HG03039 (cell line): ENCODE measurements around the gene P4HA1.

Experiments
- ATAC-seq: cut with Tn5 transposase; IDR thresholded peaks from one replicate; pipeline ENCODE4 v1.9.1; 2021; ENCODE audit warnings: mild to moderate bottlenecking, moderate library complexity; ENCODE audit not compliant: unreplicated experiment

Gene P4HA1

GRCh38 chr10:73094986-73095480 lies 1.6 kb downstream of the P4HA1 start:
- ATAC-seq: no peak

DNA sequence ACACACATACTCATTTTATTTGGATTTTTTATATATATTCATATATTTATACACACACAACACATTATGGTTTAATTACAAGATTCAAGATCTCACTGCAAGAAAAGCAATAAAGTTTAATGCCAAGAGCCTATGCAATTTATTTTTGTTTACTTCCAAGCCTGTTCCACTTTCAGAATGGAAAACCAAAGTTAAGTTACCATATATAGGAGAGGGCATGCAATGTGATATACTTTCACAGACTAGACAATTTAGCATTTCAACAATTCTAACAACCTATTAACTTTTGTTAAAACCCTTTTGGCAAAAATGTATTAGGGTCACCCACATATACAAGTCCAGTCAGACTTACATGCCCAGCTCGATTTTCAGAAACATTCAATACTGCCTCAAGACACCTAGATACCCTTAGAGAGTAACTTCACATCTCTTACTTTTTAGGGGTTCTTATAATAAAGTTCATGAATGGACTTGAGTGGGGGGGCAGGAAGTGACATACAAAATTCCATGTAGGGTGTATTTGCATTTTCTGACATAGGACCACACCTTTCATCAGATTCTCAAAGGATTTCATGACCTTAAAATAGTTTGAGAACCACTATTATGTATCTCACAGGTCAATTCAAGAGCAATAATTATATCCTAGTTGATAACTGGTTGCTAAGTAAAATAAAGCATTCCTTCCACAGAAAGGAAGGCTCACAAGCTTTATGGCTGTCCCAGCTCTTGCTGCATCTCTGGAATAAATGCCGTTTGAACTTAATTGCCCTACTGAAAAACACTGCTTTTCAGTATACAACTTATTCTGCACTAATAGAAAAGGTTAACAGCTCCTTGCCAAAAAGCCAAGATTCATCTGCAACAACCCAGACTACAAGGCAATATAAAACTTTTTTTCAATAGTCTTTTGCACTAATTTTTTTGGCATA lies 2.5 kb downstream of the P4HA1 start:
- ATAC-seq: no peak

- no peak for ATAC-seq
These were observed 3.8 kb downstream of the P4HA1 start for GRCh38 chr10:73092830-73093229.

DNA sequence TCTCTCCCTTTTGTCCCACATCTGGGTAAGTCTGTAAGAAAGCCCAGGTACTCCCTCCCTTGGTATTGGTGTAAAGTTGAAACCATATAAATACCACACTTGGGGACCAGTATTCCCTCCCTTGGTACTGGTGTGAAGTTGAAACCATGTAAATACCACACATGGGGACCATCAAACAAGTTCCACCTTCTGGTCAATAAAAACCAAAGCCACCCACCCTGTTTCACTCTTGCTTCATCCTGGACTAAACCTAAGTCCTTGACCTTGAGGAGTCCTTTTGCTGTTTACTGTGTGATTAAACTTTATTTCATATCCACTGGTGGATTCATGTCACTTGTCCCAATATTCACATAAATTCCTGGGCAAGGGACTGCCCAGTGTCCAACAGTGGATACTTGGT lies 8.4 kb downstream of the P4HA1 start:
- no peak for ATAC-seq

- no peak for ATAC-seq
These were observed 9.8 kb downstream of the P4HA1 start for GRCh38 chr10:73086816-73087215.

- no peak for ATAC-seq
These were observed 12.5 kb downstream of the P4HA1 start for GRCh38 chr10:73084209-73084608.

GRCh38 chr10:73083221-73083620 lies 13.4 kb downstream of the P4HA1 start:
- no peak for ATAC-seq

DNA sequence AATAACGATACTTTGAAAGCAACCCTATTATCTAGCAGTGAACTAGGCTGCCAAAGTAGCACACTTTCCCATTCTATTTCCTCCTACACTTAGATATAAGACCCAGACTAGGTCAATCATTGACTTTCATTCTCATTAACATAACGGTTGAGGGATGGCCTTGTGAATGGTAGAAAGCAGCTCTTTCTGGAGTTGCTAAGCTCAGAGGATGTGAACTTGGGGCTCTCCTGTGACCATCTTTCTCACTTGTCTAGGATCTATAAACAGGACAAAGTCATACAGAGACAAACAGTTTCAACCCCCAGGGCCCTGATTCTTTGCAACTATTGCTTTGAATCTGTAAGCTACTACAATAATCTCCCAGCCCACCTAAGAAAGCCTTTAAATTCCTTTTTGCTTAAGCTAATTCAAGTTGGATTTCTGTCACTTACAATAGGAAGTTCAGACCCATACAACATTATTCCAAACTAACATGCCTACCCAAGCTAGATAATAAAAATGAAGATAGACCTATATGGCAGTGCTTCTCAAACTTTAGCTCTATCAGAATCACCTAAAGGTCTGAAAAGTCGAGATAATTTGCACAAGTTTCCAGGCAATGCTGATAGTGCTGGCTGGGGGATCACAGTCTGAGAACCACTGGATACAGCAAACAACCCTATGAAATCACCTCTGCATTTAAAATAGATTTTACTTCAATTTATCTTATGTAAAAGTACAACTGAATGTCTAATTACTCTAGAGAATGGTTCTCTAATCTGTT lies 16.7 kb downstream of the P4HA1 start:
- no peak for ATAC-seq

DNA sequence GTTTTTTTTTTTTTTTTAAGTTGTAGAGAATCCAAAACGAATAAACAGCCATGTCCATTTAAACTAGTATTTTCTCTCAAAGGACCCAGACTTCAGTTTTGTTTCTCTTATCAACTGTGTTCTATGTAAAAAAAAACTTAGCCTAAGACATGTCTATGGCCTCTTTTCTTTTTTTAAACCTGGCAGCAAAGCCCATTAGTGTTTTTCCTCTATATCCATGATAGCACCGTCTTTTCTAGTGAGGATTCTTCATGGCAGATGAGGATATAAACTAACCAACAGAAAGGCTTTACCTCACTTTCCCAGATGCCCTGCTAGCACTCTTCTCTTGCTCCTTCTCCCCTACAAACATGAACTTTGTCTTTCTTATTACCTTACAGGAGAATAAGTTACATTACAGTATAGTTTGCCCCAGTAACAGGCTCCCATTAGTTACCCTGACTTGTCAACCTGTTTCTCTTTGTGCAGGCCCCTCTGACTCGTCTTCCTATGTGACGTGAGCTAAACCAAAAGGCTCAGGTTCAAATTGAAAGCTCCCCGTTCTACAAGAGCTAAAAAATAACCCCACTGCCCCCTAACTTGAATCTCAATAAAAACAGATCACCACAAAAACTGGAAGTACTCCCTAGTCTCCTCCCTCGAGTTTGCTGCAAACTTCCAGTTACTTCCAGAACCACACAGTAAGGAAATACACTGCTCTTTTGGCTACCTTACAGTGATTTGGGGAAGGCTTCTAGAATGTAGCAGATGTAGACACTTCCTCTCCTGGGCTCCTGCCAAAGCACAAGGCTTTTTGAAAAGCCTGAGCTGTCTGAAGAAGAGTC lies 20.1 kb downstream of the P4HA1 start:
- ATAC-seq: no peak

DNA sequence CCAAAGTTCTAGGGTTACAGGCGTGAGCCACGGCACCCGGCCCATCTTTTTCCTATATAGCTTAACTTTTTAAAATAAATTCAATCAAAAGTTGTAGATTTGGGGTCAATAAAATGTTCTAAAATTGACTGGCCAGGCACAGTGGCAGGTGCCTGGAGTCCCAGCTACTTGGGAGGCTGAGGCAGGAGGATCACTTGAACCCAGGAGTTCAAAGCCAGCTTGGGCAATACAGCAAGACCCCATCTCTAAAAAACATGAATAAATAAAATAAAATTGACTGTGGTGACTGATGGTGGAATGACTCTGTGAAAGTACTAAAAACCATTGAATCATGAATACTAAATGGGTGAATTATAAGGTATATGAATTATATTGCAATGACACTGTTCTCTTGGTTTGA lies 20.8 kb downstream of the P4HA1 start:
- no peak for ATAC-seq

GRCh38 chr10:73073627-73074026 lies 23.0 kb downstream of the P4HA1 start:
- ATAC-seq: no peak

- no peak for ATAC-seq
These were observed 31.2 kb downstream of the P4HA1 start for GRCh38 chr10:73065441-73065840.

- no peak for ATAC-seq
These were observed 34.9 kb downstream of the P4HA1 start for GRCh38 chr10:73061743-73062142.

DNA sequence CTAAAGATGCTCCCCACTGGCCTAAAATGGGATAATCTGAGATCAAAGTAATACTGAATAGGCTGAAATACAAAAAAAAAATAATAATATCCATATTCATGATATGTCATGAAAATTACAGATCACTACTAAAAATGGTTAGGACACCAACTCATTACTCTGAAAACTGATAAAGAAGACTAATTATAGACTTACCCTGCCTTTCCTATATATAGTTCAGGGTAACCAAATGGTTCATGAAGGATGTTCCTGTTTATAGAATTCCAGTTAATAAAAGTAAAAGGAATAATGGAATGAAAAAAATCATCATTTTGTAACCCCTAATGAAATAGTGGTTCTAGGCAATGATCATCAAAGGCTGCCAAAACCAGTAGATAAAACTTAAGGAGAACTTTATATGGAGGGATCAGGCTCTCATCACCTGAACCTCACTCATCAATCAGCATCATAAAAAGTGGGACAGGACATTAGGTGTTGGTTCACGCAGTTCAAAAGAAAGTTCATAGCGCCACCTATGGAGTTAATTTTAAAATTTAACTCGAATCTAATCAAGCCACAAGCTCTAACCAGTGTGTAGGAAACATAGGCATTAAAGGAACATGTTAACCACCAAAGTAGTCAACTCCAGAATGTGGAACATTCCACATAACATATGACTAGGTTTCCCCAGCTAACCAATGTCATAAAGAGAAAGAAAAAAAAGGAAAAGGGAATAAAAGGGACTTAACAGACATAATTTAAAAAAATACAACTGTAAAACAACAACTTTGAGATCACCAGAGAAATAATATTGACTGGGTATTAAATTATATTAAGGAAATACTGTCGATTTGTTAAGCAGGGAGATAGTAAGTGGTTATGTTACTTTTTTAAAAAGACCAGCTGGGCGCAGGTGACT lies 35.7 kb downstream of the P4HA1 start:
- ATAC-seq: no peak

GRCh38 chr10:73060173-73060572 lies 36.5 kb downstream of the P4HA1 start:
- no peak for ATAC-seq

DNA sequence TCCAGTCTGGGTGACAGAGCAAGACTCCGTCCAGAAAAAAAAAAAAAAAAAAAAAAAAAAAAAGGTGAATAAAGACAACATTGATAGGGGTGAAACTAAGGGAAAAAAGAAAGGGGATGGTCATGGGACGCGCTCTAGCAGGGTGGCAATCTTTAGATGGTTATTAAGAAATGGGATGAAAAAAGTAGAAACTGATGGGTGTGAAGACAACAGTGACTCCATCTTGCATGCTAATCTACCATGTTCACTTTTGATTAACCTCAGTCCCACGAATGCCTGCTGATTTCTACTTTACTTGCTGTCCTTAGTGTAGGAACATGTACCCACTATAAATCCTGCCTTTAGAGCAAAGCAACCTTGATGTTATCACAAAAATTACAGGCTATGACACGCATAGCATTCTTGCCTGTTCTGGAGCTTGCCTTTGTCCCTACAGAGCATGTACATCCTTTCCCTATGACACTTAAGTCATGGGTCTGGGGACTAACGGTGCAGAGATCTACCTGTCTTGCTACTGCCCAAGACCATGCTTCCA lies 38.5 kb downstream of the P4HA1 start:
- ATAC-seq: no peak

DNA sequence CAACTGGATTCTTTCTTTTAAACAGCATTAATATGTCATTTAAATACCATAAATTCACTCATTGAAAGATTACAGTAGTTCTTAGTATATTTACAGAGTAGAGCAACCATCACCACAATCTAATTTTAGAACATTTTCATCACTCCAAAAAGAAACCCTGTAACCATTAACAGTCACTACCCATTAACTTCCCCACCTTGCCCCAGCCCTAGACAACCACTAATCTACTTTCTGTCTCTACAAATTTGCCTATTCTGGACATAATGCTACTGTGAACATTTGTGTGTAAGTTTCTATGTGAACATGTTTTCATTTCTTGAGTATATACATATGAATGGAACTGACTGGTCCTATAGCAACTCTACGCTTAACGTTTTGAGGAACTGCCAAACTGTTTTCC lies 42.4 kb downstream of the P4HA1 start:
- ATAC-seq: no peak

DNA sequence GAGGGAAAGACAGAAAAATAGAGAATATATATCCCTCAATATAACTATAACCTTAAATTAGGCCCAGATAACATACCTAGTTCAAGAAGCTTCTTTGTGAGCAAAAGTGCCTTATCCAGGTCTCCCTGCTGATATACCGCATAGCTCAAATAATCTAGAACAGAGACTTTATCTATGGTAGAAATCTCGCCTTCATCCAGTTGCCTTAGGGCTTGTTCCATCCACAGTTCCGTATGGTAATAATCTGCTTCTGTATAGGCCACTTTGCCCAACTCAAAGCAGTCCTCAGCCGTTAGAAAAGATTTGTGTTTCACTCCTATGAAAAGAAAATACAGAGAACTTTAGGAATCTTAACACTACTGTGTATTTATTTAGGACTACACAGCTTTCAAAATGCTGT lies 43.4 kb downstream of the P4HA1 start:
- ATAC-seq: no peak

- no peak for ATAC-seq
These were observed 52.0 kb downstream of the P4HA1 start for GRCh38 chr10:73044378-73045285.
